ENCODE data around the gene CD79B. TPM values are rescaled to one million over a fixed set of nuclear protein-coding genes. Genes with fewer than 3 reads are reported as not detected.

The CD79B gene
- polyA plus RNA-seq (2012; ENCODE audit: low read depth, missing spikeins): 62.7 TPM

DNA sequence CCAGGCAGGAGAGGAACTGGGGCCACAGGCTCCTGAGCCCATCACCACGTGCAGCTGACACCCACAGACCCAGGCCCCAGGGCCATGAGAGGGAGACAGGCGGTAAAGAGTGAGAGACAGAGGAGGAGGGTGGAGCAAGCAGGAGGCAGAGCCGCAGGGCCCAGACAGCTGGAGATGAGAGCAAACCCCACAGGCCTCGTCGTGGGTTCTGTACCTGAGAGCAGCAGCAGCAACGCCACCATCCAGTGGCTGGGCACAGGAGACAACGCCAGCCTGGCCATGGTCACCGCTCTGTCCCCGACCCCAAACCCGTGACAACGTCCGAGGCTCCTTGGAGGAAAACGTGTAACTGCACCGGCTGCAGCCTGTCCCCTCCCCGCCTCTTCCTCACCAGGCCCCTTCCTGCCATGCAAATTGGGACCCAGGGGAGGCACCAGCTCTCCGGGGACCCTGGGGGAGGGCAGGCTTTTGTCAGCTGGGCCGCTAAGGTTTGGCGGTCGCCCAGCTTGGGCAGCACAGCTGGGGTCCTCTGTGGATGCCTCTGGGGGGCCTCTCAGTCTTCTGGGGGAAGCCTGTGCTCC is at the start of gene CD79B:
Gene CD79B (minus strand): TSS at position 351 of the 581 bp plus-strand sequence. CDS start 70 bp downstream, at position 281.
- TF ChIP-seq POU2F2 (IDR thresholded peaks at IDR 0.05; ENCODE audit: low read depth, low read length) (peak; percentile 99), POLR2AphosphoS5 (IDR thresholded peaks at IDR 0.05; ENCODE audit: low read depth, low read length) (no peak; the same call in 1 of the 2 replicates), SPI1 (IDR thresholded peaks at IDR 0.05; ENCODE audit: low read depth, low read length) (peak; percentile 31; the same call in 1 of the 2 replicates), TAF1 (IDR thresholded peaks at IDR 0.05; ENCODE audit: low read depth, low read length) (no peak; the same call in 1 of the 2 replicates), PAX5 (IDR thresholded peaks at IDR 0.05; ENCODE audit: insufficient read depth, low read length, severe bottlenecking) (no peak), POLR2A (IDR thresholded peaks at IDR 0.05; ENCODE audit: low read depth, low read length) (peak; percentile 57; the same call in 1 of the 2 replicates)
- FAIRE-seq (peak; percentile 84), DNase-seq (ENCODE audit: insufficient read length, low spot score) (peak; percentile 88)

DNA sequence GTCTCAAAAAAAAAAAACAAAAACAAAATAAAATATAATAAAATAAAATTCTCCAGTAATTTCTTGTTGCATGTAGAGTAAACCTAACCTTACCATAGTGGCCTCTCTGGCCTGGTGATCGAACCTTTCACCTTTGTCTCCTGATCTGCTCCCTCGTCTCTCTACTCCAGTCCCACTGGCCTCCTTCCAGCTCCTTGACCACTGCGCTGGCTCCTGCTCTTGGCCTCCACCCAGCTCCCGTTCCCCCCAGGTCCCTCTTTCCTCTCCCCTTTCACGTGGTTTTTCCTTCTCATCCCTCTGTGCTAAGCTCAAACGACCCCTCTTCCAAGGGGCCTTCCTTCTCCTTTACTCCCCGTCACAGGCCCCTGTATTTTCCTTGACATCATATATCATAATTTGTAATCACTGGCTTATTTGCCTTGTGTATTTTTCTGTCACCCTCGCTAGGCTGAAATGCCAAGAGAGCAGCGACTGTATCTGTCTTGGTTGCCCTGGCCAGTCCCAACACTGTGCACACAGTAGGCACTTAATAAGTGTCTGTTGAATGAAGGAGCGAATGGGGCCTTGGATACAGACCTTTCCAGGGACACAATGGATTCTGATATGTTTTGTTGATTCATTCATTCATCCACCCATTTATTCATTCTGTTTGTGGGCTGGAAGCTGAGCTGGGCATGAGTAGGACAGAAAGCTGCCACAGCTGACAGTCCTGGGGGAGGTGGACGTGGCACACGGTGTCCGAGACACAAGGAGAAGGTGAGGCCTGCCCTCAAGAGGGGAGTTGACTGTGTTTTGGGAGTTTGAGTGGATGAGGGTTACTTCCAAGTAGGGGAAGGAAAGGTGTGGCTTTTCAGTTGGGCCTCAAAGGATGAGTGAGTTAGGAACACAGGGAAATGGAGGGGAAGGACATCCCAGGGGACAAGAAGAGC is 46.4 kb upstream of the CD79B start:
- no peak for TF ChIP-seq POLR2A (IDR thresholded peaks at IDR 0.05; ENCODE audit: low read depth, low read length)
- DNase-seq (ENCODE audit: insufficient read length, low spot score) (no peak), FAIRE-seq (peak; percentile 43)

DNA sequence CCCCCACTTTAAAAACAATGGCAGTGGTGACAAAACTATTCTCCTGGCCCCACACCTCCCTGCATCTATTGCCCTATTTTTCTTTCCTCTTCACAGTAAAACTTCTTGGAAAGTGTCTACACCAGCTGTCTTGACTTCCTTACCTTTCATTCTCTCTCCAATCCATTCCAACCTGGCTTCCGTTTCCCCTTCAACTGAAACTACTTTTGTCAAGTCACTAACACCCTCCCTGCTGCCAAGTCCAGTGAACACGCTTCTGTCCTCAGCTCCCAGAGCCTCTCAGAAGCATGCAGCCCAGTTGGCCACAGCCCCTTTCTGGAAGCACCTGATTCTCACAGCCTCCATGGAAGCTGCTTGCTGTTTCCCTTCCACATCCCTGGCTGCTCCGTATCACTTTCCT is 44.6 kb upstream of the CD79B start:
- FAIRE-seq: no peak
- TF ChIP-seq TAF1 (IDR thresholded peaks at IDR 0.05; ENCODE audit: low read depth, low read length) (no peak), POLR2A (IDR thresholded peaks at IDR 0.05; ENCODE audit: low read depth, low read length) (no peak), POU2F2 (IDR thresholded peaks at IDR 0.05; ENCODE audit: low read depth, low read length) (no peak), PAX5 (IDR thresholded peaks at IDR 0.05; ENCODE audit: insufficient read depth, low read length, severe bottlenecking) (no peak), POLR2AphosphoS5 (IDR thresholded peaks at IDR 0.05; ENCODE audit: low read depth, low read length) (no peak), SPI1 (IDR thresholded peaks at IDR 0.05; ENCODE audit: low read depth, low read length) (no peak)
- DNase-seq (ENCODE audit: insufficient read length, low spot score): no peak

DNA sequence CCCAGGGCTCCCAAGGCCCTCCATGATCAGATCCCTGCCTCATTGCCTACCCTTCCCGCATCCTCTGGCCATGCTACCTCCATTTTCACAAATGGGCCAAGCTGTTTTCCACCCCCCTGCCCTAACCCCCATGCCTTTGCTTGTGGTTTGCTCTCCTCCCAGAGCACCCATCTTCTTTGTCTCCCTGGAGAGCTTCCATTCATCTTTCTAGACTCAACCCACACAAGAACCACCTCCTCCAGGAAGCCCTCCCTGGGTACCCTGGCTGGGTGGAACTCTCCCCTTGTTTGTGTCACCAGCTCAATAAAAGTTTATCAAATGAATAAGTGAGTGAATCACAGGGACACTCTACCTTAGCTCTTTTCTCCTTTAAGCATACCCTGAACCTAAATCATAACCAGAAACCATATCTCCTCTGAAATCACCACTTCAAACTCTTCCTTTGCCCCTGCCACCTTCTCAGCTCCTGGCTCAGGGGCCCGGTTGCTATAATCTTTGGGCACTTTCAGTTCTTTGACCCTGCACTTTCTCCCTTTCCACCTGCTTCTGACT is 43.5 kb upstream of the CD79B start:
- DNase-seq (ENCODE audit: insufficient read length, low spot score): no peak
- FAIRE-seq: no peak
- TF ChIP-seq POLR2A (IDR thresholded peaks at IDR 0.05; ENCODE audit: low read depth, low read length) (no peak), PAX5 (IDR thresholded peaks at IDR 0.05; ENCODE audit: insufficient read depth, low read length, severe bottlenecking) (no peak), POU2F2 (IDR thresholded peaks at IDR 0.05; ENCODE audit: low read depth, low read length) (no peak), SPI1 (IDR thresholded peaks at IDR 0.05; ENCODE audit: low read depth, low read length) (no peak), TAF1 (IDR thresholded peaks at IDR 0.05; ENCODE audit: low read depth, low read length) (no peak), POLR2AphosphoS5 (IDR thresholded peaks at IDR 0.05; ENCODE audit: low read depth, low read length) (no peak)

DNA sequence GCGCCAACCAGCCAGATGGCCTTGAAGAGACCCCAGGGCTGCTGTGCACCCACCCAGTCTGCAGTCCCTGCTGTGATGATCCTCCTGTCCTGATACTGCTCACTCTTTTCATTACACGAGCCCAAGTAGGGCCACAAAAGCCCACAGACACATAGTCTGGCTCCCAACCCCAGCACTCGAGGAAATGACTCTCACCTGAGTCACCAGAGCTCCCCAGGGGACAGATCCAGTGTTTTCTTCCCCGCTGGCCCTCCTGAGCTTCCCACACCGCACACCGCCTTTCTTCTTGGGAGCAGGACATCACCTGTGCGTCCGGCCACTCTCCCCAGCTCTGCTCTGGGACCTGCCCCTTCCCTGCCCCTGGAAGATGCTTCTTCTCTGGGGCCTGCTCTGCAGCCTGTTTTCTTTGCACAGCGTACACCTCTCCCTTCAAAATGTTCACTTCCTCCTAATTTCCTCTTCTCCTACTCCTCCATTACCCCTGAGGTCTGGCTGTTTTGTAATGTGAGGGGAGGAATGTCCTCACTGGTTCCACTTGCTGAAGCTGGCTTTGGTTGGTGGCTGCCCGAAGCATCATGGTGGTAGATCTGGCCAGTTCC is 42.6 kb upstream of the CD79B start:
- TF ChIP-seq TAF1 (IDR thresholded peaks at IDR 0.05; ENCODE audit: low read depth, low read length) (no peak), POLR2A (IDR thresholded peaks at IDR 0.05; ENCODE audit: low read depth, low read length) (no peak), POLR2AphosphoS5 (IDR thresholded peaks at IDR 0.05; ENCODE audit: low read depth, low read length) (no peak), SPI1 (IDR thresholded peaks at IDR 0.05; ENCODE audit: low read depth, low read length) (no peak), PAX5 (IDR thresholded peaks at IDR 0.05; ENCODE audit: insufficient read depth, low read length, severe bottlenecking) (no peak), POU2F2 (IDR thresholded peaks at IDR 0.05; ENCODE audit: low read depth, low read length) (no peak)
- FAIRE-seq: no peak
- no peak for DNase-seq (ENCODE audit: insufficient read length, low spot score)

DNA sequence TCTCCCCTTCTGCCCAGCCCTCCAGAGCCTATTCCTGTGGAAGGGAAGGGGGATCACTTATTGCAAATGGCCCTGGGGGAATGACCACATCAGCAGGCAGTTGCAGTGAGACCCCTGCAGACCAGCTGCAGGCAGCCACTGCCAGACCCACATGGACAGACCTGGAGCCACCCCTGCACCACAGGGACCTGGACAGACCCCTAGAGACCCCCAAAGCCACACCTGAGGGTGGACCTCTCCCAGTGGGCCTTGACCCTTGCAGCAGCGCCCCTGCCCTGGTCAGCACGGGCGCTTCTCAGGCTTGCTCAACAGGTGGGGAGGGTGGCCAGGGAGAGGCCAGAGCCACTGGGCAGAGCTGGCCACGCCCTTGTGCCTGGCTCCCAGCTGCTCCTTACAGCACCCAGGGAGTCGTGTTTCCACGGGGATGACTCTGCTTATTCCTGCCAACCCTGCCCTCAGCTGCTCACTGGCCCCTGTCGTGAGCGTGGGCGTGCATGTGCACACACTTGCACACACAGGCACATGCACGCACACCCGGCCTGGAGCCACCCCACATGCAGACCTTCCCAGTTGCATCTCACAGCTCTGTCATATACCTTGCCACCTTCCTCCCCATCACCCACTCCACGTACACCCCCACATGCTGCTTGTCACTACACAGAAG is 41.9 kb upstream of the CD79B start:
- no peak for DNase-seq (ENCODE audit: insufficient read length, low spot score)
- no peak for TF ChIP-seq POLR2A (IDR thresholded peaks at IDR 0.05; ENCODE audit: low read depth, low read length)
- FAIRE-seq: no peak

DNA sequence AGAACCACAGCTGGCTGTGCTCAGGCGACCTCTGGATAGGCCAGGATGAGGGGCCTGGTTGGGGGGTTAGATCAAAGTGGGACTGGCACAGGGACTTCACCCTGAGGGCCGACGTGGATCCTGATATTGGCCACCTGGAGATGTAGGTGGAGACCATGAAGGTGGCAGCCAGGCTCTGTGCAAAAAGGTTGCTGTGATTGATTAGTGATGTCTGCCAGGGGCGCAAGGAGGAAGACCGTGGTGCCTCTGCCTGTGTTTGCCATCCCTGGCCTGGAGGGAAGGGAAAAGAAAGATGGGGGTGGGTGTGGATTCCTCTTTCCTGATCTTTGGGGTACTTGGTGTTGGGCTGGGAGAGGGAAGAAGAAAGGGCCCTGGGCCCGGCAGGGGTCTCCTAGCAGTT is 41.1 kb upstream of the CD79B start:
- TF ChIP-seq POLR2AphosphoS5 (IDR thresholded peaks at IDR 0.05; ENCODE audit: low read depth, low read length) (no peak), POU2F2 (IDR thresholded peaks at IDR 0.05; ENCODE audit: low read depth, low read length) (no peak), POLR2A (IDR thresholded peaks at IDR 0.05; ENCODE audit: low read depth, low read length) (no peak), TAF1 (IDR thresholded peaks at IDR 0.05; ENCODE audit: low read depth, low read length) (no peak), PAX5 (IDR thresholded peaks at IDR 0.05; ENCODE audit: insufficient read depth, low read length, severe bottlenecking) (no peak), SPI1 (IDR thresholded peaks at IDR 0.05; ENCODE audit: low read depth, low read length) (no peak)
- DNase-seq (ENCODE audit: insufficient read length, low spot score): no peak
- FAIRE-seq: no peak

DNA sequence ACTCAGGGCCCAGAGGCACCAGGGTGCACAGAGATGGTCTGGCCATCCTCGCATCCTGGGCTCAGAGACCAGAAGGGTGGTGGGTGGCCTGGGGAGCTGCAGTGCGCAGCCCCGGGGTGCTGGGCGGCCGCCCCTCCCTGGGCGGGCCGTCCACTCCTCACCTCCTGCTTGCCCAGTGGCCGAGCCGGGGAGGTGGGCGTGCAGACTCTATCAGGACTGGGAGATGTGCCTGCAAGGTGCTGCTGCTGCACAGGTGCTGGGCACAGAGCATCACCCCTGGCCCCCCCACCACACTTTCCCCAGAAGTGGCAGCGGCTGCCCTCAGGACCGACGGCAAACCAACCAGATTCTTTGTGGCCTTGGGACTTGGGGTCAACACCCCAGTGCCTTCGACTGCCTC is 40.7 kb upstream of the CD79B start, which contains the start of gene SCN4A:
Gene SCN4A (minus strand): TSS at position 123 of the 400 bp plus-strand sequence. CDS start 77 bp downstream, at position 46.
- TF ChIP-seq POLR2AphosphoS5 (IDR thresholded peaks at IDR 0.05; ENCODE audit: low read depth, low read length) (no peak), SPI1 (IDR thresholded peaks at IDR 0.05; ENCODE audit: low read depth, low read length) (no peak), POU2F2 (IDR thresholded peaks at IDR 0.05; ENCODE audit: low read depth, low read length) (no peak)
- no peak for DNase-seq (ENCODE audit: insufficient read length, low spot score)
- FAIRE-seq: no peak

DNA sequence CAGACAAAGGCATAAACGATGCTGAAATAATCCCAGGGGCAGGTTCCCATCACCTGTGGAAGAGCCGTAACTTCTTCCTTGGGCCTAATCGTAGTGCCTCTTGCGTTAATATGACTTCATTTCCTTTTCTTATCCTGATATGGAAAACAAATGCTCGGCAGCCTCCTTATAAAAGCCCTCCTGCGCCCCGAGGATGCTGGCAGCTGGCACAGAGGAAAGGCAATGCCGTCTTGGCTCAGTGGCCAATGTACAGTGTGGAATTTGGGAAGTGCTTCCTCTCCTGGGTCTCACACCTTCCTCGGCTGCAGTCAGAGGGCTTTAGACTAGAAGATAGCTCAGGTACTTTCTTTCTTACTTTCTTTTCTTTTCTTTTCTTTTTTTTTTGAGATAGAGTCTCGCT is 37.1 kb upstream of the CD79B start:
- no peak for TF ChIP-seq POU2F2 (IDR thresholded peaks at IDR 0.05; ENCODE audit: low read depth, low read length)
- TF ChIP-seq POLR2A (IDR thresholded peaks at IDR 0.05; ENCODE audit: low read depth, low read length): no peak
- TF ChIP-seq PAX5 (IDR thresholded peaks at IDR 0.05; ENCODE audit: insufficient read depth, low read length, severe bottlenecking): no peak
- no peak for TF ChIP-seq SPI1 (IDR thresholded peaks at IDR 0.05; ENCODE audit: low read depth, low read length)
- FAIRE-seq: no peak
- DNase-seq (ENCODE audit: insufficient read length, low spot score): no peak

Data from GM12891 (cell line).